Measurements from ENCODE around the gene SCN8A.

DNA sequence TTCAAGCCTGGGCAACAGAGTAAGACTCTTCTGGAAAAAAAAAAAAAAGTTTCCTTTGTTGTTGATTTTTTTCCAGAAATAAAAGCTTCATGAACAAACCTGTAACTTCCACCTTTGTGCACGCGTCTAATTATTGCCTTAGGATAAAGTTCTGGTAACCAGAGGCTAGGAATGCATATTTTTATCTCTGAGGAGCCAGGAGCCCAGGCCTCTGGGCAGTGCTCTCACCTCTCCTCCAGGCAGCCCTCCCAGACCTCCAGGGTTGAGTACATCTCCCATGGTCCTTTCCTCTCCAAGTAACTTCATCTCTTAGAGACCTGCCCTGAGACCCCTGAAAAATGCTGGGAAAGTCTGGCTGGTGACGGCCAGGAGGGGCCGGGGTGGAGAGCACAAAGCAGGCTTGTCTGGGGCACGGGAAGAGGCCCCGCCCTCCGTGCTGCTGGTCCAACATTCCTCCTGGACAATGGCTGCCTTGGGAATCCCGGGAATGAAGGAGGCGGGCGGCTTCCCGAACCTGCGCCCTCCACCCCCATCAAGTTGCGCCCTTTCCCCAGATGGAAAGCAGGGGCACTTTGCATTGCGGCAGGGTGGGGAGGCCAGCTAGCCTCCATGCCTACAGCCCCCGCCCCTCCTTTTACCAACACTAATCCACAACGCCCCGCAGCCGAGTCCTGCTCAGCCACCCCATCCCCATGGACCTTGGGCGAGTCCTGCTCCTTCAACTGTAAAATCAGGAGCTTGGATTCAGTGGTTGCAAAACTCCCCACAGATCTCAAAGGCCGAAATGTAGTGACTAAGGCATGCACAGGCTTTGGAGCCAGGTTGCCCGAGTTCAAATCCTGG lies 264.8 kb downstream of the SCN8A start:
- no peak for TF ChIP-seq FOSL2 (IDR thresholded peaks at IDR 0.05)
- TF ChIP-seq FOSL2 (CRISPR knock-in tag; IDR thresholded peaks at IDR 0.05): no peak
- TF ChIP-seq, protein P1, sequence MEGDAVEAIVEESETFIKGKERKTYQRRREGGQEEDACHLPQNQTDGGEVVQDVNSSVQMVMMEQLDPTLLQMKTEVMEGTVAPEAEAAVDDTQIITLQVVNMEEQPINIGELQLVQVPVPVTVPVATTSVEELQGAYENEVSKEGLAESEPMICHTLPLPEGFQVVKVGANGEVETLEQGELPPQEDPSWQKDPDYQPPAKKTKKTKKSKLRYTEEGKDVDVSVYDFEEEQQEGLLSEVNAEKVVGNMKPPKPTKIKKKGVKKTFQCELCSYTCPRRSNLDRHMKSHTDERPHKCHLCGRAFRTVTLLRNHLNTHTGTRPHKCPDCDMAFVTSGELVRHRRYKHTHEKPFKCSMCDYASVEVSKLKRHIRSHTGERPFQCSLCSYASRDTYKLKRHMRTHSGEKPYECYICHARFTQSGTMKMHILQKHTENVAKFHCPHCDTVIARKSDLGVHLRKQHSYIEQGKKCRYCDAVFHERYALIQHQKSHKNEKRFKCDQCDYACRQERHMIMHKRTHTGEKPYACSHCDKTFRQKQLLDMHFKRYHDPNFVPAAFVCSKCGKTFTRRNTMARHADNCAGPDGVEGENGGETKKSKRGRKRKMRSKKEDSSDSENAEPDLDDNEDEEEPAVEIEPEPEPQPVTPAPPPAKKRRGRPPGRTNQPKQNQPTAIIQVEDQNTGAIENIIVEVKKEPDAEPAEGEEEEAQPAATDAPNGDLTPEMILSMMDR (IDR thresholded peaks at IDR 0.05): no peak
- TF ChIP-seq MAZ (IDR thresholded peaks at IDR 0.05; ENCODE audit: borderline replicate concordance, low read depth, low read length): no peak
- TF ChIP-seq, protein P2, sequence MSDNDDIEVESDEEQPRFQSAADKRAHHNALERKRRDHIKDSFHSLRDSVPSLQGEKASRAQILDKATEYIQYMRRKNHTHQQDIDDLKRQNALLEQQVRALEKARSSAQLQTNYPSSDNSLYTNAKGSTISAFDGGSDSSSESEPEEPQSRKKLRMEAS (IDR thresholded peaks at IDR 0.05): no peak
- TF ChIP-seq POLR2A (IDR thresholded peaks at IDR 0.05; ENCODE audit: low read length): no peak
- no peak for TF ChIP-seq NFE2L2 (conservative IDR thresholded peaks at IDR 0.05; ENCODE audit: low read length)
- TF ChIP-seq KDM1A (IDR thresholded peaks at IDR 0.05; ENCODE audit: low read depth): no peak
- no peak for TF ChIP-seq CHD2 (IDR thresholded peaks at IDR 0.05; ENCODE audit: low read length, partially characterized antibody)
- TF ChIP-seq EP300 (IDR thresholded peaks at IDR 0.05): no peak

All from A549 (cell line).